Gastrocnemius medialis (tissue), 4 donors: ENCODE data around the gene EPS15. TPM values are rescaled to one million over a fixed set of nuclear protein-coding genes. Genes with fewer than 3 reads are reported as not detected.
"Not testable (repeated sequence)": the region's sequence is repeated elsewhere in the genome, so short reads cannot be mapped to it uniquely, and the experiment has no call there.

Source experiments
- ATAC-seq, 2 donors: fragments of 150-250 bp; one replicate each; pipeline ENCODE4 v1.9.1; 2016
- DNase-seq, 2 donors: peaks; one replicate each; pipeline ENCODE4 v3.0.0-alpha.2; 2019
- H3K27ac ChIP-seq, 4 donors: fragments of 200-600 bp; sonication (generic); 1 replicate in 1 of 4; 2 replicates in 3 of 4; pipeline ENCODE4 v1.5.1; 2016 to 2018; ENCODE audit warnings: mild to moderate bottlenecking in 2 of 4, moderate library complexity in 1 of 4
- H3K27me3 ChIP-seq, 3 donors: fragments of 200-600 bp; sonication (generic) in 2 of 3; 1 replicate in 1 of 3; 2 replicates in 2 of 3; pipeline versions ENCODE4 v1.5.1 to v1.6.0; 2016 to 2019; ENCODE audit warnings: mild to moderate bottlenecking in 1 of 3, moderate library complexity in 1 of 3
- H3K36me3 ChIP-seq, 2 donors: fragments of 200-600 bp; sonication (generic) in 1 of 2; one replicate each; pipeline ENCODE4 v1.5.1; 2017 to 2018
- H3K4me1 ChIP-seq, 2 donors: fragments of 200-600 bp; sonication (generic) in 1 of 2; one replicate each; pipeline ENCODE4 v1.5.1; 2016 to 2017; ENCODE audit warnings: mild to moderate bottlenecking in 2 of 2
- H3K4me3 ChIP-seq, 4 donors: fragments of 200-600 bp; sonication (generic) in 3 of 4; 1 replicate in 1 of 4; 2 replicates in 3 of 4; pipeline ENCODE4 v1.5.1; 2016 to 2019; ENCODE audit warnings: mild to moderate bottlenecking in 2 of 4
- H3K9me3 ChIP-seq, 3 donors: fragments of 200-600 bp; sonication (generic) in 2 of 3; 1 replicate in 1 of 3; 2 replicates in 2 of 3; pipeline ENCODE4 v1.5.1; 2016 to 2019
- CTCF ChIP-seq, 5 experiments: fragments of 450-650 bp in 3 of 5; fragments of 200-600 bp in 2 of 5; sonication (generic) in 2 of 5; IDR thresholded peaks in 4 of 5; conservative IDR thresholded peaks in 1 of 5; 1 replicate in 4 of 5; 2 replicates in 1 of 5; pipeline ENCODE4 v1.5.1; 2016 to 2019; ENCODE audit warnings: antibody characterized with exemption in 5 of 5, mild to moderate bottlenecking in 3 of 5, moderate library complexity in 3 of 5
- POLR2A ChIP-seq, 2 donors: fragments of 450-650 bp; IDR thresholded peaks; one replicate each; pipeline ENCODE4 v1.6.1; 2017; ENCODE audit warnings: antibody characterized with exemption in 2 of 2, mild to moderate bottlenecking in 2 of 2, moderate library complexity in 2 of 2
- in situ Hi-C, 4 donors: fragments of 200-750 bp; cut with MboI; loops; one replicate each; pipeline versions ENCODE4 v1.15.0 to v1.8.0; 2017; ENCODE audit warnings: low sequenced_read_pairs in 4 of 4
- intact Hi-C: fragments of 100-400 bp; cut with DNase I; formaldehyde crosslinking; loops from one replicate; pipeline ENCODE4 v1.15.1; 2023; ENCODE audit warnings: low total_unique reads
- total RNA-seq, 4 donors: library from RNA; depleted of rRNA; stranded (reverse); fragments of >200 nt; gene quantifications; one replicate each; pipeline versions ENCODE4 v1.1.0 to v1.2.3, GENCODE V29; 2016

Gene EPS15
- total RNA-seq, 4 donors from 2014 or later = 44.8 to 121 (median 71.0) TPM

- peak overlapping the region in 3 of 4 donors; percentile 97 for H3K27ac ChIP-seq
- H3K4me3 ChIP-seq = no peak overlapping the region
- DNase-seq (no peak), ATAC-seq (no peak)
- H3K27me3 ChIP-seq = no peaks in the 10 kb centered on the region
- no peaks in the 10 kb centered on the region for H3K36me3 ChIP-seq
- in situ Hi-C loops (loop anchor here in 1 of 4 donors (25.0 kb wide), 1 partner anchor 100 kb away; no protein-coding TSS in a partner anchor), intact Hi-C loops (loop anchor here (10.0 kb wide), 1 partner anchor 548 kb away; the partner anchor contains the start of gene FAF1)
- TF ChIP-seq POLR2A (IDR thresholded peaks at IDR 0.05) = no peak
- H3K9me3 ChIP-seq = no peaks in the 10 kb centered on the region
- peaks cover 78 to 80% of the 10 kb centered on the region in 2 donors for H3K4me1 ChIP-seq
Measured at GRCh38 chr1:51512606-51513005, 6.5 kb downstream of the EPS15 start.

GRCh38 chr1:51512120-51512519 lies 6.9 kb downstream of the EPS15 start:
- H3K9me3 ChIP-seq = no peaks in the 10 kb centered on the region
- H3K36me3 ChIP-seq = no peaks in the 10 kb centered on the region
- in situ Hi-C loops (loop anchor here in 1 of 4 donors (25.0 kb wide), 1 partner anchor 100 kb away; no protein-coding TSS in a partner anchor), intact Hi-C loops (loop anchor here (10.0 kb wide), 1 partner anchor 547 kb away; the partner anchor contains the start of gene FAF1)
- H3K4me3 ChIP-seq = no peak overlapping the region
- H3K27me3 ChIP-seq = no peaks in the 10 kb centered on the region
- H3K27ac ChIP-seq = peak overlapping the region in 3 of 4 donors; percentile 18 to 97 (median 97)
- ATAC-seq = no peak
- DNase-seq = no peak
- H3K4me1 ChIP-seq = peaks cover 78% of the 10 kb centered on the region in 2 donors
- TF ChIP-seq POLR2A (IDR thresholded peaks at IDR 0.05) (no peak), CTCF (IDR thresholded peaks at IDR 0.05 in 4 of 5, conservative IDR thresholded peaks at IDR 0.05 in 1 of 5) (no peak)

- Histone ChIP-seq H3K4me1 (peaks cover 67% of the 10 kb centered on the region in 2 donors), H3K36me3 (no peaks in the 10 kb centered on the region), H3K27ac (peak overlapping the region in 2 of 4 donors; percentile 25 to 30), H3K9me3 (no peaks in the 10 kb centered on the region), H3K4me3 (no peak overlapping the region), H3K27me3 (no peaks in the 10 kb centered on the region)
- TF ChIP-seq POLR2A (IDR thresholded peaks at IDR 0.05) (no peak), CTCF (IDR thresholded peaks at IDR 0.05 in 4 of 5, conservative IDR thresholded peaks at IDR 0.05 in 1 of 5) (no peak)
- DNase-seq (no peak), ATAC-seq (no peak)
- intact Hi-C loops = loop anchor here (10.0 kb wide), 1 partner anchor 545 kb away; the partner anchor contains the start of gene FAF1
- in situ Hi-C loops = loop anchor here in 1 of 4 donors (25.0 kb wide), 1 partner anchor 97 kb away; no protein-coding TSS in a partner anchor
Measured at GRCh38 chr1:51509773-51510172, 9.3 kb downstream of the EPS15 start.

GRCh38 chr1:51506537-51506936 lies 12.5 kb downstream of the EPS15 start:
- in situ Hi-C loops (loop anchor here in 1 of 4 donors (25.0 kb wide), 1 partner anchor 94 kb away; no protein-coding TSS in a partner anchor), intact Hi-C loops (no loop called here)
- no peak for DNase-seq
- ATAC-seq = peak; percentile 19 to 75
- Histone ChIP-seq H3K4me1 (peaks cover 36 to 37% of the 10 kb centered on the region in 2 donors), H3K4me3 (peak overlapping the region; percentile 6 to 14 (median 10)), H3K36me3 (no peaks in the 10 kb centered on the region), H3K9me3 (no peaks in the 10 kb centered on the region), H3K27ac (peak overlapping the region in 2 of 4 donors; percentile 0 to 8), H3K27me3 (no peaks in the 10 kb centered on the region)
- TF ChIP-seq POLR2A (IDR thresholded peaks at IDR 0.05) (no peak), CTCF (IDR thresholded peaks at IDR 0.05 in 4 of 5, conservative IDR thresholded peaks at IDR 0.05 in 1 of 5) (no peak)

- ATAC-seq (no peak), DNase-seq (no peak)
- Histone ChIP-seq H3K27me3 (no peaks in the 10 kb centered on the region), H3K36me3 (no peaks in the 10 kb centered on the region), H3K27ac (no peak overlapping the region), H3K4me1 (peaks cover 32 to 38% of the 10 kb centered on the region in 2 donors), H3K9me3 (no peaks in the 10 kb centered on the region), H3K4me3 (no peak overlapping the region)
- intact Hi-C loops = no loop called here
- in situ Hi-C loops = loop anchor here in 1 of 4 donors (25.0 kb wide), 1 partner anchor 93 kb away; no protein-coding TSS in a partner anchor
- TF ChIP-seq POLR2A (IDR thresholded peaks at IDR 0.05) (no peak), CTCF (IDR thresholded peaks at IDR 0.05 in 4 of 5, conservative IDR thresholded peaks at IDR 0.05 in 1 of 5) (no peak)
Measured at GRCh38 chr1:51504806-51505525, 14.1 kb downstream of the EPS15 start.

GRCh38 chr1:51501218-51501630 lies 17.8 kb downstream of the EPS15 start:
- H3K4me3 ChIP-seq, DNase-seq, intact Hi-C loops, H3K27me3 ChIP-seq, H3K27ac ChIP-seq, H3K9me3 ChIP-seq, H3K36me3 ChIP-seq, ATAC-seq: not testable (repeated sequence)
- peaks cover 22 to 30% of the 10 kb centered on the region in 2 donors for H3K4me1 ChIP-seq
- in situ Hi-C loops = loop anchor here in 1 of 4 donors (25.0 kb wide), 1 partner anchor 89 kb away; no protein-coding TSS in a partner anchor
